B cell (primary cell): Measurements from ENCODE around the gene FAM20C. TPM values are rescaled to one million over a fixed set of nuclear protein-coding genes. Genes with fewer than 3 reads are reported as not detected.

Experiments
- ATAC-seq: fragments of 200-7000 bp; cut with Tn5 transposase; one replicate; pipeline ENCODE4 v1.10.0; 2021; ENCODE audit warnings: low read depth, mild to moderate bottlenecking, moderate number of reproducible peaks, moderate library complexity
- CTCF ChIA-PET: fragments of 350-600 bp; sonication (Branson Sonifier 250); formaldehyde crosslinking; loops from one replicate; lab custom pipeline; 2021; ENCODE audit warnings: antibody characterized with exemption, inconsistent platforms; lab: Charles Lee
- POLR2A ChIA-PET: fragments of 350-600 bp; sonication (Branson Sonifier 250); formaldehyde crosslinking; loops from one replicate; lab custom pipeline; 2021; ENCODE audit warnings: antibody characterized with exemption; lab: Charles Lee
- DNase-seq: peaks from one replicate; pipeline ENCODE4 v3.0.0; 2013
- H2AFZ ChIP-seq: 2 replicates; pipeline ENCODE4 v1.6.1; 2012; ENCODE audit warnings: mild to moderate bottlenecking, low read depth, low read length; ENCODE audit not compliant: insufficient read depth, poor library complexity, severe bottlenecking
- H3K27ac ChIP-seq, 2 donors: 1 replicate in 1 of 2; 2 replicates in 1 of 2; pipeline ENCODE4 v1.5.1; 2012 to 2013; ENCODE audit warnings: low read length in 2 of 2, mild to moderate bottlenecking in 2 of 2, moderate library complexity in 1 of 2
- H3K27me3 ChIP-seq, 4 experiments: fragments of 200-600 bp in 1 of 4; sonication (generic) in 1 of 4; replicated peaks in 1 of 4; 1 replicate in 2 of 4; 2 replicates in 2 of 4; pipeline versions ENCODE4 v1.6.1 to v1.7.0; 2013 to 2016; ENCODE audit warnings: low read length in 3 of 4, mild to moderate bottlenecking in 2 of 4, mixed read lengths in 1 of 4, moderate library complexity in 1 of 4; ENCODE audit not compliant: insufficient read depth in 4 of 4, control insufficient read depth in 3 of 4; ENCODE audit errors: control extremely low read depth in 1 of 4
- H3K36me3 ChIP-seq, 2 experiments: replicated peaks in 1 of 2; 1 replicate in 1 of 2; 2 replicates in 1 of 2; pipeline versions ENCODE4 v1.6.1 to v1.7.1; 2013; ENCODE audit warnings: low read length in 1 of 2; ENCODE audit not compliant: insufficient read depth in 2 of 2, control insufficient read depth in 1 of 2; ENCODE audit errors: control extremely low read depth in 1 of 2, extremely low read depth in 1 of 2
- H3K4me1 ChIP-seq, 2 donors: fragments of 200-600 bp in 1 of 2; sonication (generic) in 1 of 2; 1 replicate in 1 of 2; 2 replicates in 1 of 2; pipeline versions ENCODE4 v1.5.1 to v1.6.1; 2013 to 2017; ENCODE audit warnings: low read length in 2 of 2; ENCODE audit not compliant: control insufficient read depth in 2 of 2, insufficient read depth in 2 of 2
- H3K4me2 ChIP-seq: replicated peaks from 2 replicates; pipeline ENCODE3; 2012; ENCODE audit warnings: mild to moderate bottlenecking, low read depth, low read length; ENCODE audit not compliant: poor library complexity, severe bottlenecking
- H3K4me3 ChIP-seq, 5 experiments: fragments of 200-600 bp in 1 of 5; sonication (generic) in 1 of 5; 1 replicate in 3 of 5; 2 replicates in 2 of 5; pipeline versions ENCODE4 v1.5.1 to v1.7.0; 2011 to 2016; ENCODE audit warnings: low read length in 4 of 5, mild to moderate bottlenecking in 4 of 5, low read depth in 2 of 5, control low read depth in 1 of 5, moderate library complexity in 1 of 5; ENCODE audit not compliant: insufficient read depth in 1 of 5; ENCODE audit errors: control extremely low read depth in 1 of 5, extremely low read depth in 1 of 5
- H3K79me2 ChIP-seq: fragments of 200-600 bp; sonication (generic); one replicate; pipeline ENCODE4 v1.6.0; 2016; ENCODE audit warnings: low read length; ENCODE audit not compliant: control insufficient read depth, insufficient read depth
- H3K9ac ChIP-seq: fragments of 200-600 bp; sonication (generic); 2 replicates; pipeline ENCODE4 v1.6.1; 2017; ENCODE audit warnings: mild to moderate bottlenecking, low read length, moderate library complexity
- H3K9me3 ChIP-seq, 3 donors: one replicate each; pipeline versions ENCODE4 v1.6.1 to v1.7.1; 2013; ENCODE audit warnings: low read length in 2 of 3; ENCODE audit not compliant: control insufficient read depth in 2 of 3, insufficient read depth in 1 of 3; ENCODE audit errors: control extremely low read depth in 1 of 3
- H4K20me1 ChIP-seq: 2 replicates; pipeline ENCODE4 v1.6.0; 2012; ENCODE audit warnings: mild to moderate bottlenecking, low read length; ENCODE audit not compliant: insufficient read depth, control insufficient read depth, poor library complexity, severe bottlenecking
- H3K27ac Mint-ChIP-seq: one replicate; pipeline ENCODE4 v1.8.0; 2021; ENCODE audit warnings: mixed read lengths
- H3K27me3 Mint-ChIP-seq: one replicate; pipeline ENCODE4 v1.8.0; 2021; ENCODE audit warnings: mixed read lengths
- H3K4me1 Mint-ChIP-seq: one replicate; pipeline ENCODE4 v1.8.0; 2021; ENCODE audit warnings: mixed read lengths
- H3K4me3 Mint-ChIP-seq: one replicate; pipeline ENCODE4 v1.8.0; 2021; ENCODE audit warnings: mixed read lengths
- H3K9me3 Mint-ChIP-seq: one replicate; pipeline ENCODE4 v1.8.0; 2022; ENCODE audit warnings: mixed read lengths; ENCODE audit not compliant: insufficient read depth
- EZH2 ChIP-seq: IDR thresholded peaks from 2 replicates; pipeline ENCODE4 v1.6.1; 2012; ENCODE audit warnings: borderline replicate concordance, low read depth, mild to moderate bottlenecking, moderate library complexity, low read length; ENCODE audit not compliant: insufficient read depth, poor library complexity, severe bottlenecking
- WGBS: methylation state at CpG from one replicate; pipeline ENCODE4 v1.1.5; 2013; ENCODE audit warnings: missing lambda C conversion rate; ENCODE audit not compliant: insufficient coverage; 5-methylcytosine and 5-hydroxymethylcytosine counted together
- intact Hi-C: fragments of 100-400 bp; cut with micrococcal nuclease; formaldehyde crosslinking; loops from one replicate; pipeline ENCODE4 v1.10.0; 2022
- polyA plus RNA-seq: library from polyadenylated mRNA; depleted of rRNA; stranded (reverse); fragments of >200 nt; gene quantifications from 2 replicates; pipeline ENCODE4 v1.2.3, GENCODE V29; 2012
- total RNA-seq, 2 donors: library from RNA; stranded (reverse); fragments of 120-200 nt in 1 of 2; gene quantifications; 1 replicate in 1 of 2; 2 replicates in 1 of 2; pipeline versions ENCODE4 v1.2.3 to v1.2.4, GENCODE V29; 2013 to 2022
- TF ChIP-seq, protein P1 (sequence below): fragments of 200-600 bp; IDR thresholded peaks from one replicate; pipeline ENCODE4 v1.8.0; 2022; ENCODE audit warnings: antibody characterized with exemption, mild to moderate bottlenecking

Gene FAM20C
- total and polyA plus RNA-seq, 2 donors (not counting 1 experiment from before 2014, with no cell fraction given) = 0.54 to 0.81 TPM

DNA sequence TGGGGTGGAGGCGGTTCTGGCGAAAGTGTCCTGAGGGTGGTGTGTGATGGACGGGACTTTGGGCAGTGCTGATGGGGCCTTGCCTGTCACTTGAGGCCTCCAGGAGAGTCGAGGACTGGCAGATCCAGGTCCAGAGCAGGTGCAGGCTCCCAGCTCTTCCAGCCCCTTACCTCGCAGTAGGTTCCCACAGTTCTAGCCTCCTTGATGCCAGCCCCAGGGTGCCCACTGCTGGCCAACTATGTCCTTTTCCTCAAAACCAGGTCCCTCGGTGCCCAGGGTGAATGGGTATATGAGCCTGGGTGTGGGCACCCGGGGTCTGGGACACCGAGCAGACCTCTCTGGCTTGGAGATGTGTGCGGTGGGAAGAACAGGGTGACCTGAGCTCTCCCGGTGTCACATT lies 8.3 kb downstream of the FAM20C start:
- Histone ChIP-seq H3K27me3 (peaks cover 0 to under 1% (median 0%) of the 10 kb centered on the region in 4 experiments), H3K9ac (no peak overlapping the region), H3K79me2 (no peaks in the 10 kb centered on the region), H3K4me1 (no peaks in the 10 kb centered on the region), H3K27ac (no peak overlapping the region), H3K4me3 (no peak overlapping the region), H3K9me3 (peaks cover 0 to 17% (median 0%) of the 10 kb centered on the region in 3 donors), H3K4me2 (no peak overlapping the region), H3K36me3 (no peaks in the 10 kb centered on the region), H2AFZ (no peak overlapping the region), H4K20me1 (no peaks in the 10 kb centered on the region)
- H3K9me3 Mint-ChIP-seq = no peaks in the 10 kb centered on the region
- H3K4me3 Mint-ChIP-seq = no peak overlapping the region
- ATAC-seq (no peak), DNase-seq (no peak)
- intact Hi-C loops = no loop called here
- no peaks in the 10 kb centered on the region for H3K4me1 Mint-ChIP-seq
- WGBS = 92% methylated on average over 5 of the region's 10 CpGs
- ChIA-PET CTCF (no interaction called here), POLR2A (no interaction called here)
- TF ChIP-seq EZH2 = no peak
- TF ChIP-seq, protein P1, sequence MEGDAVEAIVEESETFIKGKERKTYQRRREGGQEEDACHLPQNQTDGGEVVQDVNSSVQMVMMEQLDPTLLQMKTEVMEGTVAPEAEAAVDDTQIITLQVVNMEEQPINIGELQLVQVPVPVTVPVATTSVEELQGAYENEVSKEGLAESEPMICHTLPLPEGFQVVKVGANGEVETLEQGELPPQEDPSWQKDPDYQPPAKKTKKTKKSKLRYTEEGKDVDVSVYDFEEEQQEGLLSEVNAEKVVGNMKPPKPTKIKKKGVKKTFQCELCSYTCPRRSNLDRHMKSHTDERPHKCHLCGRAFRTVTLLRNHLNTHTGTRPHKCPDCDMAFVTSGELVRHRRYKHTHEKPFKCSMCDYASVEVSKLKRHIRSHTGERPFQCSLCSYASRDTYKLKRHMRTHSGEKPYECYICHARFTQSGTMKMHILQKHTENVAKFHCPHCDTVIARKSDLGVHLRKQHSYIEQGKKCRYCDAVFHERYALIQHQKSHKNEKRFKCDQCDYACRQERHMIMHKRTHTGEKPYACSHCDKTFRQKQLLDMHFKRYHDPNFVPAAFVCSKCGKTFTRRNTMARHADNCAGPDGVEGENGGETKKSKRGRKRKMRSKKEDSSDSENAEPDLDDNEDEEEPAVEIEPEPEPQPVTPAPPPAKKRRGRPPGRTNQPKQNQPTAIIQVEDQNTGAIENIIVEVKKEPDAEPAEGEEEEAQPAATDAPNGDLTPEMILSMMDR = no peak
- no peak overlapping the region for H3K27ac Mint-ChIP-seq
- peaks cover 11% of the 10 kb centered on the region for H3K27me3 Mint-ChIP-seq

DNA sequence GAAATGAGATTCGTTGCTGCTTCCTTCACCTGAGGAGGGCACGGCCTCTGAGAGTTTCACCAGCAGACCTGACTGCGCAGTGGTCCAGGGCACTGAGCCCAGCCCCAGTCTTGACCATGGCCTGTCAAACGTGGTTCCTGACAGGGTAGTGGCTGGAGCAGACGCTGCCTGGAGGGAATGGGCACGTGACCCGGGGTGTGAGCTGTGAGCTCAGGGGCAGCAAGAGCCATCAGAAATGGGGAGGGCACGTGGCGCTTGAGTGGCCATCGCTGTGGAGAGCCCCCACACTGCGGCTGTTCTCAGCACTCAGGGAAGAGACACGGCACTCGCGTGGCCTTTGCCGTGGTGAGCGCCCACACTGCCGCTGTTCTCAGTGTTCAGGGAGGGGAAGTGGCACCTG lies 12.0 kb downstream of the FAM20C start:
- H3K4me1 ChIP-seq = no peaks in the 10 kb centered on the region
- no peak overlapping the region for H3K27ac ChIP-seq
- no peaks in the 10 kb centered on the region for H3K4me1 Mint-ChIP-seq
- no peak overlapping the region for H3K4me3 ChIP-seq
- no peaks in the 10 kb centered on the region for H3K79me2 ChIP-seq
- TF ChIP-seq, protein P1 = no peak
- no peak for TF ChIP-seq EZH2
- no peaks in the 10 kb centered on the region for H3K27me3 ChIP-seq
- no peak overlapping the region for H3K4me2 ChIP-seq
- no peak overlapping the region for H3K4me3 Mint-ChIP-seq
- WGBS = 96% methylated on average over 17 of the region's 17 CpGs
- no peaks in the 10 kb centered on the region for H3K9me3 Mint-ChIP-seq
- peaks cover 0 to 31% (median 0%) of the 10 kb centered on the region in 3 donors for H3K9me3 ChIP-seq
- POLR2A ChIA-PET = no interaction called here
- CTCF ChIA-PET = no interaction called here
- H3K36me3 ChIP-seq = no peaks in the 10 kb centered on the region
- no peaks in the 10 kb centered on the region for H4K20me1 ChIP-seq
- no peak overlapping the region for H2AFZ ChIP-seq
- intact Hi-C loops = no loop called here
- no peaks in the 10 kb centered on the region for H3K27me3 Mint-ChIP-seq
- H3K9ac ChIP-seq = no peak overlapping the region
- no peak for ATAC-seq
- DNase-seq = no peak
- no peak overlapping the region for H3K27ac Mint-ChIP-seq
